LNCAP (cell line): ENCODE measurements around the gene MSMO1.

Source experiments
- CTCF ChIP-seq: fragments of 450-650 bp; IDR thresholded peaks from 2 replicates; pipeline ENCODE4 v1.5.1; 2017; ENCODE audit warnings: mild to moderate bottlenecking

Gene MSMO1

GRCh38 chr4:165360041-165360695 is 32.7 kb downstream of the MSMO1 start:
- TF ChIP-seq CTCF = no peak

GRCh38 chr4:165360985-165361670 is 33.7 kb downstream of the MSMO1 start:
- no peak for TF ChIP-seq CTCF

DNA sequence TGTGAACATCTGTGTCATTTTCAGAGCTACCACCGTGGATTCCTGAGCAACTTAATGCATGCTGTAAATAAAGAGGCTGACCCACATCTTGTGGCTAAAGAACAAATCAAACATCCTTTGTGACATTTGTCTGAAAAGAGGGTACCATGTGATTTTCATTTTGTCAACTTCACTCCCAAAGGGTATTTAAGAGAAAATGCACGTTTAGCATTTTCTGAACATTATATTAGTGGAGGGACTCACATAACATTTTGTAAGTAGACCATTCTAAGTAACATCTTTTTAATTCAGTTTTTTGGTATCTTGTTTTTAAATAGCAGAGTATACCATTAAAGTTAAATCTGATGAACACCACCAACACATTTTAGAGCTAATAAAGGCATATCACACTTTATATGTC is 34.3 kb downstream of the MSMO1 start:
- no peak for TF ChIP-seq CTCF

GRCh38 chr4:165364452-165365080 is 37.1 kb downstream of the MSMO1 start:
- TF ChIP-seq CTCF = no peak

- TF ChIP-seq CTCF = no peak
Observed at GRCh38 chr4:165367040-165367439, 39.6 kb downstream of the MSMO1 start.

DNA sequence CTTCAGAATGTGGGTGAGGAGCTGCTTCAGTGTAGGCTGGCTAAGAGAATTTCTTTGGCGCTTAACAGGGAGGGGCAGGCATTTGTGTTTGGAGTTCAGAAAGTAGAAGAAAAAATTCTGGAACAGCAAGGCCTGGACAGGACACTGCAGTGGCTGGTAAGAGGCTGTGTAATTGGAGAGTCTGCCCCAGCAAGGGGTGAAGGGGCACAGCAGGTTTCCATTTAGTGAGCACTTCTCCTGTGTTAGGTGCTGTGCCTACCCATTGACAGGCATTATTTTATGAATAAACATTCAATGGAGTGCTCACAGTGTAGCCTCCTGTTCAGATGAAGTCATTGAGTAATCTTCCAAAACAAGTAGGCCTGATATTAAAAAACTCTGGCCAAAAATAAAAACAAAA is 40.6 kb downstream of the MSMO1 start:
- no peak for TF ChIP-seq CTCF

- no peak for TF ChIP-seq CTCF
Observed at GRCh38 chr4:165368567-165368966, 41.1 kb downstream of the MSMO1 start.
